SK-N-SH (cell line): ENCODE results near the gene DBNL. TPM values are rescaled to one million over a fixed set of nuclear protein-coding genes. Genes with fewer than 3 reads are reported as not detected.

Experiments used
- CTCF ChIA-PET: fragments of 300-600, 350-600 bp; formaldehyde crosslinking; extraction: SDS; loops from one replicate; lab custom pipeline; 2021; lab: Yijun Ruan, JAX
- POLR2A ChIA-PET: fragments of 350-600 bp; sonication (Branson Sonifier 250); formaldehyde crosslinking; extraction: SDS; loops from one replicate; lab custom pipeline; 2020; ENCODE audit warnings: antibody characterized with exemption, inconsistent platforms; lab: Yijun Ruan, JAX
- DNase-seq: peaks from one replicate; pipeline ENCODE4 v3.0.0; 2012
- H2AFZ ChIP-seq: fragments of 200-600 bp; sonication (generic); 2 replicates; pipeline ENCODE4 v1.8.1; 2016; ENCODE audit warnings: antibody characterized with exemption, mild to moderate bottlenecking, low read depth
- H3F3A ChIP-seq: fragments of 200-600 bp; sonication (generic); replicated peaks from 2 replicates; pipeline ENCODE3; 2016; ENCODE audit warnings: antibody characterized with exemption, mild to moderate bottlenecking; ENCODE audit not compliant: insufficient read depth
- H3K27ac ChIP-seq, 2 experiments: fragments of 200-500 bp in 1 of 2; fragments of 200-600 bp in 1 of 2; sonication (Bioruptor generic) in 1 of 2; sonication (generic), shearing (Covaris generic) in 1 of 2; 2 replicates each; pipeline versions ENCODE4 v1.5.1 to v1.6.1; 2014 to 2016; ENCODE audit warnings: low read depth in 2 of 2, inconsistent platforms in 1 of 2, low read length in 1 of 2, mild to moderate bottlenecking in 1 of 2, mixed read lengths in 1 of 2
- H3K27me3 ChIP-seq: fragments of 200-600 bp; sonication (generic), shearing (Covaris generic); 2 replicates; pipeline ENCODE4 v1.6.1; 2016; ENCODE audit warnings: mixed run types; ENCODE audit not compliant: insufficient read depth
- H3K36me3 ChIP-seq, 2 experiments: fragments of 200-500 bp in 1 of 2; fragments of 200-600 bp in 1 of 2; sonication (Bioruptor generic) in 1 of 2; sonication (generic) in 1 of 2; replicated peaks in 1 of 2; 2 replicates each; pipeline versions ENCODE3 to v1.5.1; 2014 to 2016; ENCODE audit warnings: low read length in 1 of 2, mild to moderate bottlenecking in 1 of 2; ENCODE audit not compliant: insufficient read depth in 2 of 2, control insufficient read depth in 1 of 2
- H3K4me1 ChIP-seq, 2 experiments: fragments of 200-500 bp in 1 of 2; fragments of 200-600 bp in 1 of 2; sonication (Bioruptor generic) in 1 of 2; sonication (generic), shearing (Covaris generic) in 1 of 2; 2 replicates each; pipeline versions ENCODE4 v1.5.1 to v1.6.1; 2014 to 2016; ENCODE audit warnings: low read depth in 1 of 2, low read length in 1 of 2, mixed run types in 1 of 2; ENCODE audit not compliant: insufficient read depth in 2 of 2, control insufficient read depth in 1 of 2
- H3K4me2 ChIP-seq: fragments of 200-600 bp; sonication (generic), shearing (Covaris generic); 2 replicates; pipeline ENCODE4 v1.6.1; 2017; ENCODE audit warnings: mixed run types
- H3K4me3 ChIP-seq, 2 experiments: fragments of 200-500 bp in 1 of 2; fragments of 200-600 bp in 1 of 2; sonication (Bioruptor generic) in 1 of 2; sonication (generic), shearing (Covaris generic) in 1 of 2; 2 replicates each; pipeline versions ENCODE4 v1.5.1 to v1.8.1; 2014 to 2016; ENCODE audit warnings: low read depth in 2 of 2, inconsistent platforms in 1 of 2, low read length in 1 of 2, mild to moderate bottlenecking in 1 of 2, mixed read lengths in 1 of 2, moderate library complexity in 1 of 2
- H3K79me2 ChIP-seq: fragments of 200-600 bp; sonication (generic); 2 replicates; pipeline ENCODE4 v1.8.1; 2017; ENCODE audit warnings: mild to moderate bottlenecking; ENCODE audit not compliant: insufficient read depth
- H3K9ac ChIP-seq: fragments of 200-600 bp; sonication (generic); 2 replicates; pipeline ENCODE4 v1.6.1; 2017; ENCODE audit warnings: mixed run types
- H3K9me2 ChIP-seq: fragments of 200-600 bp; sonication (generic); 2 replicates; pipeline ENCODE4 v1.6.1; 2017; ENCODE audit warnings: mixed run types
- H3K9me3 ChIP-seq: fragments of 200-600 bp; sonication (generic); 2 replicates; pipeline ENCODE4 v1.6.1; 2017; ENCODE audit warnings: mixed run types, mild to moderate bottlenecking, moderate library complexity
- H4K20me1 ChIP-seq: fragments of 200-600 bp; sonication (generic); 2 replicates; pipeline ENCODE4 v1.6.1; 2017; ENCODE audit warnings: mild to moderate bottlenecking, mixed run types; ENCODE audit not compliant: insufficient read depth
- ELF1 ChIP-seq: IDR thresholded peaks from 2 replicates; pipeline ENCODE4 v1.4.0; 2012
- EP300 ChIP-seq, 2 experiments: IDR thresholded peaks; 2 replicates each; pipeline versions ENCODE4 v1.4.0 to v1.6.1; 2012; ENCODE audit warnings: borderline replicate concordance in 1 of 2, low read depth in 1 of 2, low read length in 1 of 2
- FOSL2 ChIP-seq: IDR thresholded peaks from 2 replicates; pipeline ENCODE4 v1.4.0; 2012; ENCODE audit warnings: low read depth, mild to moderate bottlenecking, moderate library complexity, borderline replicate concordance
- FOXJ3 ChIP-seq: sonication (generic); formaldehyde crosslinking; IDR thresholded peaks from 2 replicates; pipeline ENCODE4 v1.5.1; 2020; ENCODE audit warnings: mild to moderate bottlenecking, missing genetic modification reagents
- FOXM1 ChIP-seq: IDR thresholded peaks from 2 replicates; pipeline ENCODE4 v1.4.0; 2012; ENCODE audit warnings: low read depth, mild to moderate bottlenecking
- GABPA ChIP-seq: IDR thresholded peaks from 2 replicates; pipeline ENCODE4 v1.4.0; 2012; ENCODE audit warnings: low read depth, mild to moderate bottlenecking
- GATA2 ChIP-seq: sonication (generic); formaldehyde crosslinking; IDR thresholded peaks from 2 replicates; pipeline ENCODE4 v1.5.0; 2020; ENCODE audit warnings: mild to moderate bottlenecking, missing genetic modification reagents
- RAD21 ChIP-seq: IDR thresholded peaks from 2 replicates; pipeline ENCODE4 v1.6.1; 2012; ENCODE audit warnings: mild to moderate bottlenecking, low read length
- RFX5 ChIP-seq: IDR thresholded peaks from 2 replicates; pipeline ENCODE4 v1.6.1; 2012; ENCODE audit warnings: mild to moderate bottlenecking, improper control_type of control experiment, low read length
- RXRA ChIP-seq: IDR thresholded peaks from 2 replicates; pipeline ENCODE4 v1.4.0; 2012; ENCODE audit warnings: low read depth, mild to moderate bottlenecking, borderline replicate concordance
- SIN3A ChIP-seq: IDR thresholded peaks from 2 replicates; pipeline ENCODE4 v1.6.1; 2012; ENCODE audit warnings: low read depth, mild to moderate bottlenecking, low read length, moderate library complexity, borderline replicate concordance
- SMC3 ChIP-seq: IDR thresholded peaks from 2 replicates; pipeline ENCODE4 v1.6.1; 2012; ENCODE audit warnings: low read depth, low read length, improper control_type of control experiment
- TAF1 ChIP-seq: IDR thresholded peaks from 2 replicates; pipeline ENCODE4 v1.6.1; 2012; ENCODE audit warnings: low read depth, mild to moderate bottlenecking, low read length, moderate library complexity, borderline replicate concordance
- USF2 ChIP-seq: fragments of 150-350 bp; IDR thresholded peaks from 2 replicates; pipeline ENCODE4 v1.6.1; 2017; ENCODE audit warnings: antibody characterized with exemption, low read length, low read depth, borderline replicate concordance
- YY1 ChIP-seq: IDR thresholded peaks from 2 replicates; pipeline ENCODE4 v1.4.0; 2012; ENCODE audit warnings: low read depth, mild to moderate bottlenecking
- WGBS: methylation state at CpG from one replicate; pipeline ENCODE4 v1.1.6; 2017; ENCODE audit warnings: low lambda C conversion rate; 5-methylcytosine and 5-hydroxymethylcytosine counted together
- polyA plus RNA-seq, 3 experiments: library from polyadenylated mRNA; depleted of rRNA; stranded (reverse); fragments of >200 nt; gene quantifications; 2 replicates each; pipeline ENCODE4 v1.2.3, GENCODE V29; 2012
- TF ChIP-seq, protein P1 (sequence below): fragments of 150-350 bp; IDR thresholded peaks from 2 replicates; pipeline ENCODE4 v1.6.1; 2016; ENCODE audit warnings: mild to moderate bottlenecking, low read depth, low read length
- TF ChIP-seq, protein P2 (sequence below): fragments of 200-600 bp; sonication (generic); IDR thresholded peaks from 2 replicates; pipeline ENCODE4 v1.6.1; 2017; ENCODE audit warnings: antibody characterized with exemption, mild to moderate bottlenecking, moderate library complexity

Gene DBNL
- polyA plus RNA-seq, 1 of the 3 experiments (the other 2 are of a cell fraction) = 244 TPM

DNA sequence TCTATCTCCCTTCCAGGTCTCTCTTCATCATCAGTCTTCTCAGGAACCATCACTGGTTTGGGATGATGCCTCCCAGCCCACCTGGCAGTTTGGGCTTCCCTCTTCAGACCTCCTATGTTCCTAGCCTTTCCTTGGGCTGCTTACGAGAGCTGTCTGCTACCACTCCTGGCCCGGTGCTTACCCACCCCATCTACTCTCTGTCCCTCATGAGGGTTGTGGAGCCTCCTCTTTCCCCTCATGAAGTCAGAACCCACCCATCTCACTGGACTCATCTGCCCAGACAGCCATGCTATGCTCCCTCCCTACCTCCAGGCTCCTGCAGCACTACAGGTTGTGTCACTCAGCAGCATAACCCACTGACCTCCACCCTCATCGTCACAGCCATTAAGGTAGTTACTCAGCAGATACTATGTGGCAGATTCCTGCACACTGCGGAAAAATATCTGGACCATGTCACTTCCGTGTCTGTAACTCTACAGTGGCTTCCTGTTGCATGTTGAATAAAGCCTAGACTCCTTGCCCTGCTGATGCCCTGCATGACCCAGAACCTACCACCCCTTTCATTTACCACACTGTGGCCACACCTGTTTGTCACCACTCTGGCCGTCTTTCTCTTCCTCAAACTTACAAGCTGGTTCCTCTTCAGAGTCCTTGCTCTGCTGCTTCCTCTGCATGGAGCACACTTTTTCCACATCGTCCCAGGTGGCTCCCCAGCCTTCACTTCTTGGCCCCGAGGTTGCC, 2.0 kb downstream of the DBNL start:
- Histone ChIP-seq H3K27ac (no peak overlapping the region), H3K4me2 (peak overlapping the region; percentile 90), H3K79me2 (peaks cover 69% of the 10 kb centered on the region), H3K4me3 (no peak overlapping the region), H3K9ac (peak overlapping the region; percentile 80; the same call in 1 of the 2 replicates), H2AFZ (no peak overlapping the region), H3K9me3 (no peaks in the 10 kb centered on the region), H4K20me1 (peaks cover 55% of the 10 kb centered on the region), H3K9me2 (no peaks in the 10 kb centered on the region), H3F3A (peaks cover 8% of the 10 kb centered on the region), H3K4me1 (peaks cover 9 to 26% of the 10 kb centered on the region in 2 experiments), H3K36me3 (peaks cover 30 to 37% of the 10 kb centered on the region in 2 experiments), H3K27me3 (no peaks in the 10 kb centered on the region)
- no peak for TF ChIP-seq FOXJ3
- TF ChIP-seq RAD21 = no peak
- no peak for TF ChIP-seq TAF1
- TF ChIP-seq, protein P1, sequence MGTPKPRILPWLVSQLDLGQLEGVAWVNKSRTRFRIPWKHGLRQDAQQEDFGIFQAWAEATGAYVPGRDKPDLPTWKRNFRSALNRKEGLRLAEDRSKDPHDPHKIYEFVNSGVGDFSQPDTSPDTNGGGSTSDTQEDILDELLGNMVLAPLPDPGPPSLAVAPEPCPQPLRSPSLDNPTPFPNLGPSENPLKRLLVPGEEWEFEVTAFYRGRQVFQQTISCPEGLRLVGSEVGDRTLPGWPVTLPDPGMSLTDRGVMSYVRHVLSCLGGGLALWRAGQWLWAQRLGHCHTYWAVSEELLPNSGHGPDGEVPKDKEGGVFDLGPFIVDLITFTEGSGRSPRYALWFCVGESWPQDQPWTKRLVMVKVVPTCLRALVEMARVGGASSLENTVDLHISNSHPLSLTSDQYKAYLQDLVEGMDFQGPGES = no peak
- no peak for TF ChIP-seq USF2
- TF ChIP-seq RFX5 = no peak
- TF ChIP-seq FOXM1 = no peak
- no peak for TF ChIP-seq RXRA
- TF ChIP-seq, protein P2, sequence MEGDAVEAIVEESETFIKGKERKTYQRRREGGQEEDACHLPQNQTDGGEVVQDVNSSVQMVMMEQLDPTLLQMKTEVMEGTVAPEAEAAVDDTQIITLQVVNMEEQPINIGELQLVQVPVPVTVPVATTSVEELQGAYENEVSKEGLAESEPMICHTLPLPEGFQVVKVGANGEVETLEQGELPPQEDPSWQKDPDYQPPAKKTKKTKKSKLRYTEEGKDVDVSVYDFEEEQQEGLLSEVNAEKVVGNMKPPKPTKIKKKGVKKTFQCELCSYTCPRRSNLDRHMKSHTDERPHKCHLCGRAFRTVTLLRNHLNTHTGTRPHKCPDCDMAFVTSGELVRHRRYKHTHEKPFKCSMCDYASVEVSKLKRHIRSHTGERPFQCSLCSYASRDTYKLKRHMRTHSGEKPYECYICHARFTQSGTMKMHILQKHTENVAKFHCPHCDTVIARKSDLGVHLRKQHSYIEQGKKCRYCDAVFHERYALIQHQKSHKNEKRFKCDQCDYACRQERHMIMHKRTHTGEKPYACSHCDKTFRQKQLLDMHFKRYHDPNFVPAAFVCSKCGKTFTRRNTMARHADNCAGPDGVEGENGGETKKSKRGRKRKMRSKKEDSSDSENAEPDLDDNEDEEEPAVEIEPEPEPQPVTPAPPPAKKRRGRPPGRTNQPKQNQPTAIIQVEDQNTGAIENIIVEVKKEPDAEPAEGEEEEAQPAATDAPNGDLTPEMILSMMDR = no peak
- no peak for TF ChIP-seq EP300 (IDR thresholded peaks at IDR 0.05; ENCODE audit: borderline replicate concordance in 1 of 2, low read depth in 1 of 2, low read length in 1 of 2)
- no peak for TF ChIP-seq ELF1
- TF ChIP-seq SIN3A = no peak
- no peak for TF ChIP-seq YY1
- no peak for TF ChIP-seq GABPA
- no peak for TF ChIP-seq FOSL2
- TF ChIP-seq GATA2 (CRISPR knock-in tag) = no peak
- no peak for TF ChIP-seq SMC3
- no peak for DNase-seq
- ChIA-PET CTCF (interaction anchor here (0.8 to 0.9 kb wide), 2 partner anchors 10 to 149 kb away, joined by 3 to 4 read pairs; no protein-coding TSS in a partner anchor), POLR2A (interaction anchor here (1.0 kb wide), 1 partner anchor 16 kb away, joined by 3 read pairs; no protein-coding TSS in a partner anchor)
- WGBS = 87% methylated on average over 8 of the region's 8 CpGs
